Measurements from ENCODE around the gene TYR.

GRCh38 chr11:89275966-89276365 is 98.3 kb downstream of the TYR start:
- TF ChIP-seq POLR2A (IDR thresholded peaks at IDR 0.05): no peak
- TF ChIP-seq, protein P1, sequence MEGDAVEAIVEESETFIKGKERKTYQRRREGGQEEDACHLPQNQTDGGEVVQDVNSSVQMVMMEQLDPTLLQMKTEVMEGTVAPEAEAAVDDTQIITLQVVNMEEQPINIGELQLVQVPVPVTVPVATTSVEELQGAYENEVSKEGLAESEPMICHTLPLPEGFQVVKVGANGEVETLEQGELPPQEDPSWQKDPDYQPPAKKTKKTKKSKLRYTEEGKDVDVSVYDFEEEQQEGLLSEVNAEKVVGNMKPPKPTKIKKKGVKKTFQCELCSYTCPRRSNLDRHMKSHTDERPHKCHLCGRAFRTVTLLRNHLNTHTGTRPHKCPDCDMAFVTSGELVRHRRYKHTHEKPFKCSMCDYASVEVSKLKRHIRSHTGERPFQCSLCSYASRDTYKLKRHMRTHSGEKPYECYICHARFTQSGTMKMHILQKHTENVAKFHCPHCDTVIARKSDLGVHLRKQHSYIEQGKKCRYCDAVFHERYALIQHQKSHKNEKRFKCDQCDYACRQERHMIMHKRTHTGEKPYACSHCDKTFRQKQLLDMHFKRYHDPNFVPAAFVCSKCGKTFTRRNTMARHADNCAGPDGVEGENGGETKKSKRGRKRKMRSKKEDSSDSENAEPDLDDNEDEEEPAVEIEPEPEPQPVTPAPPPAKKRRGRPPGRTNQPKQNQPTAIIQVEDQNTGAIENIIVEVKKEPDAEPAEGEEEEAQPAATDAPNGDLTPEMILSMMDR (IDR thresholded peaks at IDR 0.05): no peak

All from body of pancreas (tissue), 4 donors.